HepG2 (cell line): ENCODE data around the gene HCFC1R1. TPM values are rescaled to one million over a fixed set of nuclear protein-coding genes. Genes with fewer than 3 reads are reported as not detected.

Experiments used
- HNRNPL ChIP-seq: fragments of 200-400 bp; formaldehyde crosslinking; IDR thresholded peaks from 2 replicates; pipeline ENCODE4 v1.6.1; 2017; ENCODE audit warnings: mild to moderate bottlenecking, low read depth, low read length
- KDM3A ChIP-seq: IDR thresholded peaks from 2 replicates; pipeline ENCODE4 v1.6.1; 2018; ENCODE audit warnings: low read depth, missing compliant biosample characterization
- NFRKB ChIP-seq: fragments of 450-650 bp; IDR thresholded peaks from 2 replicates; pipeline ENCODE4 v1.6.1; 2017
- NR2F1 ChIP-seq, 2 experiments: fragments of 450-650 bp in 1 of 2; formaldehyde crosslinking in 1 of 2; IDR thresholded peaks; 2 replicates each; pipeline versions ENCODE4 v1.5.0 to v1.6.1; 2016 to 2020; ENCODE audit warnings: mild to moderate bottlenecking in 1 of 2, missing compliant biosample characterization in 1 of 2, missing genetic modification reagents in 1 of 2, moderate library complexity in 1 of 2
- PHF8 ChIP-seq: sonication (generic); formaldehyde crosslinking; IDR thresholded peaks from 2 replicates; pipeline ENCODE4 v1.5.0; 2020; ENCODE audit warnings: missing genetic modification reagents
- POLR2AphosphoS2 ChIP-seq: IDR thresholded peaks from 2 replicates; pipeline ENCODE4 v1.6.1; 2011; ENCODE audit warnings: low read depth, low read length, improper control_type of control experiment
- RBAK ChIP-seq: sonication (generic); formaldehyde crosslinking; IDR thresholded peaks from 2 replicates; pipeline ENCODE4 v1.5.1; 2020; ENCODE audit warnings: mild to moderate bottlenecking, missing genetic modification reagents
- SATB2 ChIP-seq: sonication (generic); formaldehyde crosslinking; IDR thresholded peaks from 2 replicates; pipeline ENCODE4 v1.5.0; 2020; ENCODE audit warnings: missing genetic modification reagents
- SP140L ChIP-seq: sonication (generic); formaldehyde crosslinking; IDR thresholded peaks from 2 replicates; pipeline ENCODE4 v1.4.0; 2020; ENCODE audit warnings: missing genetic modification reagents, borderline replicate concordance
- ZNF121 ChIP-seq: sonication (generic); formaldehyde crosslinking; IDR thresholded peaks from 2 replicates; pipeline ENCODE4 v1.5.0; 2020; ENCODE audit warnings: mild to moderate bottlenecking, missing genetic modification reagents
- ZNF274 ChIP-seq: sonication (generic); formaldehyde crosslinking; IDR thresholded peaks from 2 replicates; pipeline ENCODE4 v1.5.1; 2020; ENCODE audit warnings: mild to moderate bottlenecking, missing genetic modification reagents
- ZNF430 ChIP-seq: sonication (generic); formaldehyde crosslinking; IDR thresholded peaks from 2 replicates; pipeline ENCODE4 v1.9.0; 2021; ENCODE audit warnings: mild to moderate bottlenecking, missing genetic modification reagents
- ZSCAN21 ChIP-seq: sonication (generic); formaldehyde crosslinking; IDR thresholded peaks from 2 replicates; pipeline ENCODE4 v1.8.0; 2022; ENCODE audit warnings: mild to moderate bottlenecking, missing genetic modification reagents, moderate library complexity, borderline replicate concordance
- polyA plus RNA-seq, 8 experiments: library from polyadenylated mRNA; depleted of rRNA in 3 of 8; stranded (reverse) in 7 of 8; unstranded in 1 of 8; fragments of >200 nt; fragmentation: Illumina TruSeq in 4 of 8; extraction: Trizol in 4 of 8; gene quantifications; 2 replicates each; pipeline versions ENCODE4 v1.2.1 to v1.2.3, GENCODE V29; 2011 to 2016; ENCODE audit warnings: low read depth in 4 of 8, missing spikeins in 1 of 8, mixed read lengths in 1 of 8; ENCODE audit not compliant: insufficient read depth in 1 of 8
- total RNA-seq, 5 experiments: library from RNA; depleted of rRNA; stranded (reverse); fragments of >200 nt; fragmentation: Illumina TruSeq; extraction: Trizol; gene quantifications; 2 replicates each; pipeline ENCODE4 v1.2.3, GENCODE V29; 2016; ENCODE audit warnings: low read depth in 1 of 5
- TF ChIP-seq, protein P1 (sequence below): sonication (generic); formaldehyde crosslinking; IDR thresholded peaks from 2 replicates; pipeline ENCODE4 v1.5.0; 2020; ENCODE audit warnings: mild to moderate bottlenecking, missing genetic modification reagents, borderline replicate concordance
- TF ChIP-seq, protein P2 (sequence below): sonication (generic); formaldehyde crosslinking; IDR thresholded peaks from 2 replicates; pipeline ENCODE4 v1.5.0; 2020; ENCODE audit warnings: mild to moderate bottlenecking, missing genetic modification reagents, borderline replicate concordance
- TF ChIP-seq, protein P3 (sequence below): sonication (generic); IDR thresholded peaks from 2 replicates; pipeline ENCODE4 v1.6.1; 2016; ENCODE audit warnings: low read depth, borderline replicate concordance
- TF ChIP-seq, protein P4 (sequence below): sonication (generic); formaldehyde crosslinking; IDR thresholded peaks from 2 replicates; pipeline ENCODE4 v1.8.1; 2022; ENCODE audit warnings: low read depth, mild to moderate bottlenecking, missing genetic modification reagents

The HCFC1R1 gene
- total and polyA plus RNA-seq, 2 of the 13 experiments (the other 11 are each of a cell fraction or from before 2014, with no cell fraction given) = 13.8 to 16.1 TPM

DNA sequence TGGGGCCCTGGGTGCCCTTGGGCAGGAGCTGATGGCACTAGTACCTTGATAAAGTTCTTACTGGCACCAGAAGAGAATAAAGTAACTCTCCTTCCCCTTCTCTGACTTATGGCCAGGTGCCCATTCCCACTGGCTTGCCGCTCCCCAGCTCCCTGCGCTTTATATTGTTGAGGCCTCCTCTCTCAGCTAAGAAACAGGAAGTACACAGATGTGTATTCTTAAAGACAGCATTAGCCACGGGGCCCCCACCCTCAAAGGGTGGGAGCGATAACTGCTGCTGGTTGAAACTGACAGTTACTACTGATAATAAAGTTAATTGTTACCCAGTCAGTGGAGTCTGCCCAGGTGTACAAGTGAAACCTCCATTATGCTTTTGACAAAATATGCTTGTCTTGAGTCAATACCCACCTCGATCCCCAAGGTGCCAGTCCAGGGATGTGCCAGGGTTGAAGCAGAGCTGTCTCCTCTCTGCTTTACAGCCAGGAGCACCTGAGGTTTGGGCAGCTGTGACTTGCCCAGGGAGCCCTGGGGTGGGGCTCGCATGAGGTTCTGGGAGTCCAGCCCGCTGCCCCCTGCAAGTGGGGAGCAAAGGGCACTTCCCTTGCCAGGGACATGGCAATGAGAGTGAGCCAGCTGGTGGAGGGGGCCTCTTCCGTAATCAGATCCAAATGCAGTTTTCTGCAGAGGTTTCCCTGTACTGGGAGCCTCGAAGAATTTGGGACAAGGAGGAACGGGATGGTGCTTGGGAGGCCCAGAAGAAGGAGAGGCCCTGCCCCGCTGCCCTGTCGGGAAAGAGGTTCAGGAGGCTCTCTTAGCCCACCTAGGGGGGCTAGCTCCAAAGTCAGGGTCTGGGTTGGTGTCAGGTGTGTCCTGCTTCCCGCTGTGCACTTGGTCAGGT lies 16.4 kb downstream of the HCFC1R1 start (continued):
- TF ChIP-seq, protein P1, sequence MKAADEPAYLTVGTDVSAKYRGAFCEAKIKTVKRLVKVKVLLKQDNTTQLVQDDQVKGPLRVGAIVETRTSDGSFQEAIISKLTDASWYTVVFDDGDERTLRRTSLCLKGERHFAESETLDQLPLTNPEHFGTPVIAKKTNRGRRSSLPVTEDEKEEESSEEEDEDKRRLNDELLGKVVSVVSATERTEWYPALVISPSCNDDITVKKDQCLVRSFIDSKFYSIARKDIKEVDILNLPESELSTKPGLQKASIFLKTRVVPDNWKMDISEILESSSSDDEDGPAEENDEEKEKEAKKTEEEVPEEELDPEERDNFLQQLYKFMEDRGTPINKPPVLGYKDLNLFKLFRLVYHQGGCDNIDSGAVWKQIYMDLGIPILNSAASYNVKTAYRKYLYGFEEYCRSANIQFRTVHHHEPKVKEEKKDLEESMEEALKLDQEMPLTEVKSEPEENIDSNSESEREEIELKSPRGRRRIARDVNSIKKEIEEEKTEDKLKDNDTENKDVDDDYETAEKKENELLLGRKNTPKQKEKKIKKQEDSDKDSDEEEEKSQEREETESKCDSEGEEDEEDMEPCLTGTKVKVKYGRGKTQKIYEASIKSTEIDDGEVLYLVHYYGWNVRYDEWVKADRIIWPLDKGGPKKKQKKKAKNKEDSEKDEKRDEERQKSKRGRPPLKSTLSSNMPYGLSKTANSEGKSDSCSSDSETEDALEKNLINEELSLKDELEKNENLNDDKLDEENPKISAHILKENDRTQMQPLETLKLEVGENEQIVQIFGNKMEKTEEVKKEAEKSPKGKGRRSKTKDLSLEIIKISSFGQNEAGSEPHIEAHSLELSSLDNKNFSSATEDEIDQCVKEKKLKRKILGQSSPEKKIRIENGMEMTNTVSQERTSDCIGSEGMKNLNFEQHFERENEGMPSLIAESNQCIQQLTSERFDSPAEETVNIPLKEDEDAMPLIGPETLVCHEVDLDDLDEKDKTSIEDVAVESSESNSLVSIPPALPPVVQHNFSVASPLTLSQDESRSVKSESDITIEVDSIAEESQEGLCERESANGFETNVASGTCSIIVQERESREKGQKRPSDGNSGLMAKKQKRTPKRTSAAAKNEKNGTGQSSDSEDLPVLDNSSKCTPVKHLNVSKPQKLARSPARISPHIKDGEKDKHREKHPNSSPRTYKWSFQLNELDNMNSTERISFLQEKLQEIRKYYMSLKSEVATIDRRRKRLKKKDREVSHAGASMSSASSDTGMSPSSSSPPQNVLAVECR (CRISPR knock-in tag) = peak; percentile 16; the same call in 1 of the 2 replicates
- TF ChIP-seq, protein P2, sequence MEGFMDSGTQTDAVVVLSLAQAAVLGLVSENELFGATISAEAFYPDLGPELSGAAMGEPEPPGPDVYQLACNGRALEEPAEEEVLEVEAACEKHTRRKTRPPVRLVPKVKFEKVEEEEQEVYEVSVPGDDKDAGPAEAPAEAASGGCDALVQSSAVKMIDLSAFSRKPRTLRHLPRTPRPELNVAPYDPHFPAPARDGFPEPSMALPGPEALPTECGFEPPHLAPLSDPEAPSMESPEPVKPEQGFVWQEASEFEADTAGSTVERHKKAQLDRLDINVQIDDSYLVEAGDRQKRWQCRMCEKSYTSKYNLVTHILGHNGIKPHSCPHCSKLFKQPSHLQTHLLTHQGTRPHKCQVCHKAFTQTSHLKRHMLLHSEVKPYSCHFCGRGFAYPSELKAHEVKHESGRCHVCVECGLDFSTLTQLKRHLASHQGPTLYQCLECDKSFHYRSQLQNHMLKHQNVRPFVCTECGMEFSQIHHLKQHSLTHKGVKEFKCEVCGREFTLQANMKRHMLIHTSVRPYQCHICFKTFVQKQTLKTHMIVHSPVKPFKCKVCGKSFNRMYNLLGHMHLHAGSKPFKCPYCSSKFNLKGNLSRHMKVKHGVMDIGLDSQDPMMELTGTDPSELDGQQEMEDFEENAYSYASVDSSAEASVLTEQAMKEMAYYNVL (CRISPR knock-in tag) = no peak
- TF ChIP-seq HNRNPL (peak; percentile 97), ZNF274 (0 out of 2 replicates have a peak, but pooled peaks have one; percentile 30), POLR2AphosphoS2 (no peak), SATB2 (CRISPR knock-in tag) (no peak), ZNF121 (CRISPR knock-in tag) (no peak), SP140L (no peak), NR2F1 (CRISPR knock-in tag; IDR thresholded peaks at IDR 0.05) (0 out of 4 replicates have a peak, but pooled peaks of 1 of the 2 experiments have one; percentile 13), RBAK (CRISPR knock-in tag) (no peak), NFRKB (no peak), KDM3A (CRISPR knock-in tag) (no peak), ZNF430 (CRISPR knock-in tag) (0 out of 2 replicates have a peak, but pooled peaks have one; percentile 6), ZSCAN21 (no peak), PHF8 (no peak)
- TF ChIP-seq, protein P3, sequence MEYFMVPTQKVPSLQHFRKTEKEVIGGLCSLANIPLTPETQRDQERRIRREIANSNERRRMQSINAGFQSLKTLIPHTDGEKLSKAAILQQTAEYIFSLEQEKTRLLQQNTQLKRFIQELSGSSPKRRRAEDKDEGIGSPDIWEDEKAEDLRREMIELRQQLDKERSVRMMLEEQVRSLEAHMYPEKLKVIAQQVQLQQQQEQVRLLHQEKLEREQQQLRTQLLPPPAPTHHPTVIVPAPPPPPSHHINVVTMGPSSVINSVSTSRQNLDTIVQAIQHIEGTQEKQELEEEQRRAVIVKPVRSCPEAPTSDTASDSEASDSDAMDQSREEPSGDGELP = peak; percentile 74; the same call in 1 of the 2 replicates
- TF ChIP-seq, protein P4, sequence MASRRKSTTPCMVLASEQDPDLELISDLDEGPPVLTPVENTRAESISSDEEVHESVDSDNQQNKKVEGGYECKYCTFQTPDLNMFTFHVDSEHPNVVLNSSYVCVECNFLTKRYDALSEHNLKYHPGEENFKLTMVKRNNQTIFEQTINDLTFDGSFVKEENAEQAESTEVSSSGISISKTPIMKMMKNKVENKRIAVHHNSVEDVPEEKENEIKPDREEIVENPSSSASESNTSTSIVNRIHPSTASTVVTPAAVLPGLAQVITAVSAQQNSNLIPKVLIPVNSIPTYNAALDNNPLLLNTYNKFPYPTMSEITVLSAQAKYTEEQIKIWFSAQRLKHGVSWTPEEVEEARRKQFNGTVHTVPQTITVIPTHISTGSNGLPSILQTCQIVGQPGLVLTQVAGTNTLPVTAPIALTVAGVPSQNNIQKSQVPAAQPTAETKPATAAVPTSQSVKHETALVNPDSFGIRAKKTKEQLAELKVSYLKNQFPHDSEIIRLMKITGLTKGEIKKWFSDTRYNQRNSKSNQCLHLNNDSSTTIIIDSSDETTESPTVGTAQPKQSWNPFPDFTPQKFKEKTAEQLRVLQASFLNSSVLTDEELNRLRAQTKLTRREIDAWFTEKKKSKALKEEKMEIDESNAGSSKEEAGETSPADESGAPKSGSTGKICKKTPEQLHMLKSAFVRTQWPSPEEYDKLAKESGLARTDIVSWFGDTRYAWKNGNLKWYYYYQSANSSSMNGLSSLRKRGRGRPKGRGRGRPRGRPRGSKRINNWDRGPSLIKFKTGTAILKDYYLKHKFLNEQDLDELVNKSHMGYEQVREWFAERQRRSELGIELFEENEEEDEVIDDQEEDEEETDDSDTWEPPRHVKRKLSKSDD (CRISPR knock-in tag) = no peak
